HG02610 (cell line): ENCODE data around the gene NPAS4.
"Not testable (repeated sequence)": the region's sequence is repeated elsewhere in the genome, so short reads cannot be mapped to it uniquely, and the experiment has no call there.

Experiments used
- ATAC-seq: cut with Tn5 transposase; IDR thresholded peaks from one replicate; pipeline ENCODE4 v1.9.1; 2021; ENCODE audit warnings: mild to moderate bottlenecking, moderate library complexity; ENCODE audit not compliant: unreplicated experiment

Gene NPAS4

GRCh38 chr11:66417000-66417399, 3.8 kb upstream of the NPAS4 start:
- no peak for ATAC-seq

- no peak for ATAC-seq
Observed at GRCh38 chr11:66418168-66418985, 2.5 kb upstream of the NPAS4 start.

- ATAC-seq: no peak
Observed at GRCh38 chr11:66418986-66419308, 1.9 kb upstream of the NPAS4 start.

- no peak for ATAC-seq
Observed at GRCh38 chr11:66419825-66420224, 1.0 kb upstream of the NPAS4 start.

- no peak for ATAC-seq
Observed at GRCh38 chr11:66421492-66422205, 814 bp downstream of the NPAS4 start.

GRCh38 chr11:66426314-66426713, 5.5 kb downstream of the NPAS4 start:
- ATAC-seq: no peak

- ATAC-seq: no peak
Observed at GRCh38 chr11:66428933-66429332, 8.1 kb downstream of the NPAS4 start.

- no peak for ATAC-seq
Observed at GRCh38 chr11:66429983-66430602, 9.3 kb downstream of the NPAS4 start.

GRCh38 chr11:66431287-66431686, 10.5 kb downstream of the NPAS4 start:
- not testable (repeated sequence) for ATAC-seq

- not testable (repeated sequence) for ATAC-seq
Observed at GRCh38 chr11:66431871-66432329, 11.1 kb downstream of the NPAS4 start.

GRCh38 chr11:66432597-66432996, 11.8 kb downstream of the NPAS4 start:
- no peak for ATAC-seq

GRCh38 chr11:66437979-66438503, 17.2 kb downstream of the NPAS4 start:
- no peak for ATAC-seq

GRCh38 chr11:66438504-66439466, 17.9 kb downstream of the NPAS4 start, which contains the start of gene MRPL11:
TSS of gene MRPL11 (minus strand) at chr11:66438848. CDS start at chr11:66438754, 94 bp downstream.
- ATAC-seq: peak; percentile 94

- ATAC-seq: not testable (repeated sequence)
Observed at GRCh38 chr11:66440101-66440939, 19.5 kb downstream of the NPAS4 start.

GRCh38 chr11:66440940-66441282, 20.1 kb downstream of the NPAS4 start:
- not testable (repeated sequence) for ATAC-seq

- ATAC-seq: no peak
Observed at GRCh38 chr11:66443602-66444001, 22.8 kb downstream of the NPAS4 start.

GRCh38 chr11:66447012-66447411, 26.2 kb downstream of the NPAS4 start:
- no peak for ATAC-seq

GRCh38 chr11:66448523-66448922, 27.7 kb downstream of the NPAS4 start:
- no peak for ATAC-seq

- ATAC-seq: no peak
Observed at GRCh38 chr11:66450560-66450959, 29.7 kb downstream of the NPAS4 start.
